Measurements from ENCODE around the gene IL20RB. TPM values are rescaled to one million over a fixed set of nuclear protein-coding genes. Genes with fewer than 3 reads are reported as not detected.

Gene IL20RB
- total RNA-seq, 1 experiment from 2014 or later: 7.1 TPM

GRCh38 chr3:137026701-137027100 is 68.9 kb downstream of the IL20RB start:
- no peak for DNase-seq (ENCODE audit: extremely low read depth, low read depth)

- peak; percentile 56 for DNase-seq (ENCODE audit: extremely low read depth, low read depth)
These were observed 74.8 kb downstream of the IL20RB start for GRCh38 chr3:137032465-137033120.

DNA sequence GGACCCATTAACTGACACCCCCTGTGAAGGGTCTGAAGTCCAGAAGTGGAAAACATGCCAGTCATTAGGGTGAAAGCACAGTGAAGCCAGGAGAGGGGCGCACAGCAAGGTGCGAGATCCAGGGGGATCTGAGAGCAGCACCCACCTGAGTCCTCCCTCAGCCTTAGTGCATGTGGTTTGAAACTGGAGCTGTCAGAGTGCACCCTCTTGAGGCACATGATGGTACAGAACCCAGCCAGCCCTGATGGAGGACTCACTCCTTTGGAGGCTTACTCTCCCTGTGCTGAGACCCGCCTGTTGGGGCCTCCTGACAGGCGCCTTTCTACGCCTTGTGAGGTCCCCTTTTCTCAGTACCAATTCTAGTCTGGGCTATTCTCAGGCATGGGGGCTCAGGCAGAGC is 77.8 kb downstream of the IL20RB start:
- DNase-seq (ENCODE audit: extremely low read depth, low read depth): no peak

DNA sequence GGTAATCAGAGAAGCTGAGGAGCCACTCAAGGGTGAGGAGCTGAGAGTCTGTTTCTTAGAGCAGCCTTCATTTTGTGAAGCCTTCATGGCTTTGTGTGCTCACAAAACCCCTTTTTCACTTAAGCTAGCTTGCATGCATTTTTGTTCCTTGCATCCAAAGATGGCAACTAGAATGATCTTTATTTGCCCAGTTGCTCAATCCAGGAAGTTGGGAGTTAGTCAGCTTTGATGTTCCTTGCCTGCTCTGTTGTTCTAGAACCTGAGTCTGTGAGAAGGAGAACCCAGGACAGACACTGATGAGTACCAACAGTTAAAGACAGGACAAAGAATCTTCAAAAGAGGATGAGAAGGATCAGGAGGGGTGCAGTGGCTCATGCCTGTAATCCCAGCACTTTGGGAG is 81.8 kb downstream of the IL20RB start:
- DNase-seq (ENCODE audit: extremely low read depth, low read depth): no peak

GRCh38 chr3:137041251-137041650 is 83.5 kb downstream of the IL20RB start:
- DNase-seq (ENCODE audit: extremely low read depth, low read depth): no peak

GRCh38 chr3:137041686-137042085 is 83.9 kb downstream of the IL20RB start:
- no peak for DNase-seq (ENCODE audit: extremely low read depth, low read depth)

DNA sequence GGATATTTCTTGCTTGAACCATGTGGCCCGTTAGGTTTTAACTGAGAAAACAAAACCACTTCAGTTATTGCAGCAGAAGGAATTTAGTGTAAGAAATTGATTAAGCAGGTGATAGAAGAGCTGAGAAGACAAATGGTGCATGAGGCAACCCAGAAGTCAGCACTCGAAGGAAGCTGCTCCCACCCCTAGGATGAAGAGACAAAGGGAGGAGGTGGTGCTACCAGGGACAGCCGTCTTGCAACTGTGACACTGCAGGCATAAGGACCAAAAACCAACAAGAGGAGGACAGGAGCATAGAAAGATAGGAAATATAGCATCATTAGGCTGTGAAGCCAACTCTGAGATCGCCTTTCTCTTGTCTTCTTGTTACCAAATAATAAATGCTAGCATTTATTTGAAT is 89.0 kb downstream of the IL20RB start:
- DNase-seq (ENCODE audit: extremely low read depth, low read depth): no peak

- no peak for DNase-seq (ENCODE audit: extremely low read depth, low read depth)
These were observed 89.5 kb downstream of the IL20RB start for GRCh38 chr3:137047240-137047639.

- DNase-seq (ENCODE audit: extremely low read depth, low read depth): no peak
These were observed 92.5 kb downstream of the IL20RB start for GRCh38 chr3:137050281-137050680.

DNA sequence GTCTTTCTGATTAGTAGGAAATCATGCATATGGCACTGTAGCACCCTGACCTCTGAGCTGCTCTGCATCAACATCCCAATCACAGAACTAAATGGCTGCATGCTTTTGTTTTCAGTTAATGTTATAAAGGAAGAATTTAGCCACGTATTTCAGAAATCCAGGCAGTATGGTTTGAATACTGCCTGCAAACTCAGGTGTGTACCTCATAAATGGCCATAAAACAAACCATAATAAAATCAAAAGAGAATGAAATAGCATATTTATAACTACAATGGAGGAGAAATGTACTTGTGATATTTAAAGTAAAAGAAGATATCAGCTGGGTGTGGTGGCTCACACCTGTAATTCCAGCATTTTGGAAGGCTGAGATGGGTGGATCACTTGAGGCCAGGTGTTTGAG is 94.5 kb downstream of the IL20RB start:
- DNase-seq (ENCODE audit: extremely low read depth, low read depth): no peak

Other genes with a start within 250 kb of the IL20RB start
- 22.4 and 27.3 TPM in 2 replicates for gene STAG1, start 205.6 kb upstream of the IL20RB start, total RNA-seq (2014; rRNA removed; shearing (Covaris generic))
- gene SLC35G2, start 138.9 kb upstream of the IL20RB start, total RNA-seq (2014; rRNA removed; shearing (Covaris generic)): 13.7 and 16.2 TPM in 2 replicates
- gene NCK1, start 95.8 kb upstream of the IL20RB start, total RNA-seq (2014; rRNA removed; shearing (Covaris generic)): 44.6 and 52.8 TPM in 2 replicates

All from NCI-H460 (cell line).